Progenitor cell of endocrine pancreas (in vitro differentiated cells): ENCODE data around the gene PBX1. TPM values are rescaled to one million over a fixed set of nuclear protein-coding genes. Genes with fewer than 3 reads are reported as not detected.

Experiments
- DNase-seq: peaks from one replicate; pipeline ENCODE4 v3.0.0; 2021; ENCODE audit warnings: low spot score; ENCODE audit not compliant: unreplicated experiment
- H3K27ac Mint-ChIP-seq: 2 replicates; pipeline ENCODE4 v1.8.0; 2021; ENCODE audit warnings: mild to moderate bottlenecking, moderate library complexity, mixed read lengths
- H3K27me3 Mint-ChIP-seq: 2 replicates; pipeline ENCODE4 v1.8.0; 2021; ENCODE audit warnings: mixed read lengths
- H3K36me3 Mint-ChIP-seq: 2 replicates; pipeline ENCODE4 v1.8.0; 2022; ENCODE audit warnings: mixed read lengths; ENCODE audit not compliant: insufficient read depth
- H3K4me1 Mint-ChIP-seq: 2 replicates; pipeline ENCODE4 v1.8.0; 2021; ENCODE audit warnings: low read depth, mixed read lengths
- H3K4me3 Mint-ChIP-seq: 2 replicates; pipeline ENCODE4 v1.8.0; 2021; ENCODE audit warnings: low read depth, mild to moderate bottlenecking, moderate library complexity, mixed read lengths
- H3K9me3 Mint-ChIP-seq: 2 replicates; pipeline ENCODE4 v1.8.0; 2021; ENCODE audit warnings: low read depth, mixed read lengths
- CTCF ChIP-seq: fragments of 200-600 bp; sonication (generic); IDR thresholded peaks from one replicate; pipeline ENCODE4 v1.5.0; 2021; ENCODE audit warnings: antibody characterized with exemption, mild to moderate bottlenecking; ENCODE audit not compliant: unreplicated experiment
- total RNA-seq: library from RNA; stranded (reverse); gene quantifications from 2 replicates; pipeline ENCODE4 v1.2.1, GENCODE V29; 2021

Gene PBX1
- total RNA-seq, 1 donor from 2014 or later: 205 TPM

- Mint-ChIP-seq H3K4me3 (no peak overlapping the region), H3K27ac (no peak overlapping the region), H3K9me3 (peaks cover 7% of the 10 kb centered on the region), H3K4me1 (peaks cover 24% of the 10 kb centered on the region), H3K27me3 (no peaks in the 10 kb centered on the region), H3K36me3 (peaks cover 53% of the 10 kb centered on the region)
- no peak for TF ChIP-seq CTCF
- no peak for DNase-seq
Measured at GRCh38 chr1:164571333-164571732, 12.3 kb downstream of the PBX1 start.

GRCh38 chr1:164575356-164575886 is 16.4 kb downstream of the PBX1 start:
- DNase-seq: no peak

GRCh38 chr1:164576291-164577271 is 17.6 kb downstream of the PBX1 start:
- peak overlapping the region; percentile 40 for H3K4me3 Mint-ChIP-seq
- H3K9me3 Mint-ChIP-seq: no peaks in the 10 kb centered on the region
- no peak for DNase-seq
- peaks cover 40% of the 10 kb centered on the region for H3K4me1 Mint-ChIP-seq
- no peaks in the 10 kb centered on the region for H3K27me3 Mint-ChIP-seq
- peaks cover 32% of the 10 kb centered on the region for H3K36me3 Mint-ChIP-seq
- peak overlapping the region; percentile 49 for H3K27ac Mint-ChIP-seq
- TF ChIP-seq CTCF: no peak

More at GRCh38 chr1:164575356-164575886, 16.4 kb downstream of the PBX1 start:
- Mint-ChIP-seq H3K4me3 (no peak overlapping the region), H3K27ac (no peak overlapping the region), H3K4me1 (peaks cover 40% of the 10 kb centered on the region), H3K27me3 (no peaks in the 10 kb centered on the region), H3K36me3 (peaks cover 44% of the 10 kb centered on the region), H3K9me3 (peaks cover 4% of the 10 kb centered on the region)
- no peak for TF ChIP-seq CTCF

GRCh38 chr1:164577291-164577690 is 18.3 kb downstream of the PBX1 start:
- no peak for DNase-seq
- H3K27me3 Mint-ChIP-seq: no peaks in the 10 kb centered on the region
- no peak overlapping the region for H3K4me3 Mint-ChIP-seq
- peak overlapping the region; percentile 49 for H3K27ac Mint-ChIP-seq
- TF ChIP-seq CTCF: no peak
- H3K36me3 Mint-ChIP-seq: peaks cover 33% of the 10 kb centered on the region
- no peaks in the 10 kb centered on the region for H3K9me3 Mint-ChIP-seq
- peaks cover 40% of the 10 kb centered on the region for H3K4me1 Mint-ChIP-seq

- no peak for DNase-seq
- no peak for TF ChIP-seq CTCF
- no peaks in the 10 kb centered on the region for H3K27me3 Mint-ChIP-seq
- peaks cover 38% of the 10 kb centered on the region for H3K4me1 Mint-ChIP-seq
- peak overlapping the region; percentile 26 for H3K27ac Mint-ChIP-seq
- peaks cover 30% of the 10 kb centered on the region for H3K36me3 Mint-ChIP-seq
- no peaks in the 10 kb centered on the region for H3K9me3 Mint-ChIP-seq
- H3K4me3 Mint-ChIP-seq: no peak overlapping the region
Measured at GRCh38 chr1:164578479-164579200, 19.7 kb downstream of the PBX1 start.
